GM19239 (cell line): ENCODE results near the gene MYO5B.

ENCODE experiments used
- DNase-seq: peaks from one replicate; pipeline ENCODE4 v3.0.0; 2011; ENCODE audit warnings: low spot score; ENCODE audit not compliant: insufficient read length
- FAIRE-seq: peaks from 2 replicates; lab custom pipeline; 2011; peaks lifted over from hg19 to GRCh38; lab: Jason Lieb, UNC

Gene MYO5B

DNA sequence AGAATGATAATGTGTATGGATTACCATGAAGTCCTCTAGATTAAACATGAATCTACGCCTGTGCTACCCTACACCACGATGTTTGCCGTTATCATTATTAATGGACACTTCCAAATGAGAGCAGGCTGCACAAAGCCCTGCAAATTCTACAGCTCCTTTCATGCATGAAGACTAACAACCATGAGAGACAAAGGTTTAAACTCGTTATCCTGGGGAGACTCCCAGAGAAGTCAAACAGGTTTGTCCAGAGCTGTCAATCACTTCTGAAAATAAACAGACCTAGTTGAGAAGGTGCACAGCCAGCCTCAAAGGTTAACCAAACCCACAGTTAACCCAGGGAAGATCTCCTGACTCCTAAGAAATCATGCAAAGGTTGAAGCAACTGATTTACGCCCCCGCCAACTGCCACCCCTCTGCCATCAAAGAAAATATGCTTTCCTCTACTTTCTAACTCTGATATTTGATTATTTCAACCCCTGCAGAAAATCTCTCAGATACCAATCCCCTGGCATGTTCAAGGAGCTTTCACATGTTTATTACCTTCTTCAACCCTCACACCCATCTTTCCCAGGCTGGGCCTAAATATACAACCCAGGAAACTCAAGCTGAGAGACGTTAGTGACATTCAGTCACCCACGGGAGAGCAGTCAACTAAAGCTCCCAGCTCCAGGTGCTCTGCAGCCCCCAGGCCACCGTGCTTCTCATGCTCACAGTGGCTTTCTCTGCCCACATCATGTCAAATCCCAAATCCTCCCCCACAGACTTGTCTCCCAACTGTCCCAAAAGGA is 35.9 kb downstream of the MYO5B start:
- no peak for DNase-seq
- FAIRE-seq: no peak

DNA sequence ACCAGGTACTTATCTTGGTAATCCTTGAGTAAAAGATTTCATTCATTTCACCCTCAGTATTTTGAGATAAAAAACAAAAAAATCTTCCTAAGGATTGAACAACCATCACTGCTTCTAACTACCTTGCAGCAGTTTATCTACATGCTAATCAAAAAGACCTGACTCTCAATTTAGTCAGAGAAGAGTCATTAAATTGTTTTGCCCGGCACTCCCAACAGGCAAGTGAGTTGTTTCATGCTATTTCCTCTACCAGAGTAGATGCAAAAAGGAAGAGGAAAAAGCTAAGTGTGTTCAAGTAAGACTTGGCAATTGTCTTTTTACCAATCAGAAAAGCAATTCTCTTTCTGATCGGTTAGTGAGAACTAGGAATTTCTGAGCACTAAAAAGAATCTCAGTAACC is 39.5 kb downstream of the MYO5B start:
- DNase-seq (no peak), FAIRE-seq (no peak)

- DNase-seq (no peak), FAIRE-seq (no peak)
These were observed 40.5 kb downstream of the MYO5B start for GRCh38 chr18:50154420-50154819.

- no peak for FAIRE-seq
- no peak for DNase-seq
These were observed 42.0 kb downstream of the MYO5B start for GRCh38 chr18:50152900-50153299.

GRCh38 chr18:50151926-50152325 is 43.0 kb downstream of the MYO5B start:
- FAIRE-seq (no peak), DNase-seq (no peak)

DNA sequence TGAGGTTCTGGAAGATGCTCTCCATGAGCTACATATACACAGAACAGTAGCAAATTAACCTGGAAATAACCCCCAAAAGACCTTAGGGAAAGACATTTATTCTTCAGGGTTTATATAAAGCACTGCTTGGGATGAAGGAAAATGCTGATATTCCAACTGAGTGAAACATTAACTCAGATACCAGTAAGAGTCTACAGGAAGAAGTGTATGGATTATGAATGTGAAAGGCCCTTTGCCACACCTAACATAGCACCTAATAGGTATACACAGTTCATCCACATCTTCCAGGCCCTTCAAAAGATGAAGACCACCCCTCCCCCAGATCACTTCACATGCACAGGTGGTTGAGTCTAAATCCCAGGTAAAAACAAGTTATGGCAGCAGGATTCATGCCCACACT is 50.4 kb downstream of the MYO5B start:
- no peak for DNase-seq
- FAIRE-seq: no peak

- DNase-seq: no peak
- no peak for FAIRE-seq
These were observed 51.1 kb downstream of the MYO5B start for GRCh38 chr18:50143886-50144285.

GRCh38 chr18:50143294-50143693 is 51.7 kb downstream of the MYO5B start:
- FAIRE-seq (no peak), DNase-seq (no peak)

GRCh38 chr18:50142441-50143120 is 52.4 kb downstream of the MYO5B start:
- DNase-seq (no peak), FAIRE-seq (no peak)

GRCh38 chr18:50138181-50139064 is 56.5 kb downstream of the MYO5B start:
- FAIRE-seq (no peak), DNase-seq (no peak)

GRCh38 chr18:50135903-50136302 is 59.0 kb downstream of the MYO5B start:
- no peak for DNase-seq
- FAIRE-seq: no peak

DNA sequence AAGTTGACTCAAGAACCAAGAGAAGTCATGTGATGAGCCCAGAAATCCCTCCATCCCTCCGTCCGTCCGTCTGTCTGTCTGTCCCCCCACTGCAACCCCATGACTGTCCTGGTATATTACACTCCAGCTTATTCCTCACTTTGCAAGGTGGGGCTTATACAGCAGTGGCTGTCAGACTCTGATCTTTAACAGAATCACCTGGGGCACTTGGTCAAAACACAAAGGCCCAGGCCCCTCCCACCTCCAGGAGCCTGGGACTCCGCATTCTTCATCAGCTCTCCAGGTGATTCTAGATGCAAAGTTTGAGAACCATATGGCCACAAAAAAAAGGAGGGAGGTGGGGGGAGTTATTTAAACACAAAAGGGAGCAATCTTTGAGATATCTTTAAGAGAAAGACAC is 61.4 kb downstream of the MYO5B start:
- no peak for DNase-seq
- no peak for FAIRE-seq

DNA sequence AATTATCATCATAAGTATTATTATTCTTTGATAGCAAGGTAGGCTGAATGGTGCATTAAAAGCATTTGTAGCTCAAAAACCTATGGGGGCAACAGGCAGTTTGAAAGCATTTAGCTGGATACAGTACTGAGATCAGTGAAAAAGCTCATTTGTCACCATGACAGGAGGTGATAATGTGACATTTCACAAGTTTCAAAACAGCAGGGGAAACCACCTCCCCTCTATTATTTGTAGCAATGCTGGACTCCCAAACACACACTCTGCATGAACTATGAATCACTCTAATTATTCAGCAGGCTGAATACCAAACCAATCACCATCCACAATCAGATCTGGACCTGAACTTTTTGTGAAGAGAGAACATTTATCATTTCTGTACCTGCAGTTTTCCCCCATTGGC is 63.4 kb downstream of the MYO5B start:
- DNase-seq (no peak), FAIRE-seq (no peak)

- DNase-seq (no peak), FAIRE-seq (no peak)
These were observed 66.3 kb downstream of the MYO5B start for GRCh38 chr18:50128506-50129271.

- FAIRE-seq: no peak
- no peak for DNase-seq
These were observed 67.3 kb downstream of the MYO5B start for GRCh38 chr18:50127516-50128210.

DNA sequence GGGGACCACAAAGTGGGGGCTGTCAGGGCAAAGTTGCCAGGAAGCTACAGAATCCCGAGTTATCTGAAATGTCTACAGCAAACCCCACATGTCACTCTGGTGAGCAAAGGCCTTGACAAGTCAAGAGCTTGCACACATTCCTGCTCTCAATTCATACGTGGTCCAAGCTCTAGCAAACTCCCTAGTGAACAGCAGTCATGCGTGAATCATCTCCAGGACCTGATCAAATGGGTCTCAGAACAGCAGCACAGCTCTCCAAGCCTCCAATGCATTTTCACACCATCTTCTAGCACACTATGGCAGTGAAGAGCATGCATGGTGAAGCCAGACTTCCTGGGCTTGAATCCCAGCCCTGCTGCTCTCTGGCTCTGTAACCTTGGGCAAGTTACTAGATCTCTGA is 68.5 kb downstream of the MYO5B start:
- FAIRE-seq (no peak), DNase-seq (no peak)

DNA sequence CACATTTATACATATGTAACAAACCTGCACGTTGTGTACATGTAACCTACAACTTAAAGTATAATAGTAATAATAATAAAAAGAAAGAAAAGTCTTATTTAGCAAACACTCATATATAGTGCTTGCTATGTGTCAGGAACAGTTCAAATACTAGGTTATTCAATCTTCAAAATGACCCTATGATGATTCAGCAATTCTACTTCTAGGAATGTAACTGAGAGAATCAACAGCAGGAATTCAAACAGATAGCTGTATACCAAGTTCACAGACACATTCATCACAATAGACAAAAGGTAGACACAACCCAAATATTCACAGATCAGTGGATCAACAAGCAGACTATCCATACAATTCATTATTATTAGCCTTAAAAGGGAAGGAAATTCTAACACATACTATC is 69.5 kb downstream of the MYO5B start:
- DNase-seq (no peak), FAIRE-seq (no peak)

DNA sequence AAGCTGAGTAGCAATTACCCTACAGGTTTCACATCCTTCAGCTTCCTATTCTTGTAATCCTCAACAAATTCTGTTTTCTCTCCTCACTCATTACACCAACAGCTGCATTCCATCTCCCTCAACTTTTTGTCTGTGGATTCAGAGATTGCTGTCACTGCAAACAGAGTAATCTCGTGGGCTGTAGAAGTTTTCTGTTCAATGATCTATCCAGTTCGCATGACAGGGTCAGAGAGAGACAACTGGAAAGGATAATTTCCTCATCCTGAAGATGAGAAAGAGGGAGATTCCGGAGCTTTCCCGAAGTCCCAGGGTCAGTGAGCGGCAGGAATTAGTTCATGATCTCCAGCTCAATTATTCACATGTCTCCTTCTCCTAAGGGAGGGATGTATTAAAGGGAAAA is 75.7 kb downstream of the MYO5B start:
- no peak for DNase-seq
- no peak for FAIRE-seq

- DNase-seq (no peak), FAIRE-seq (no peak)
These were observed 77.1 kb downstream of the MYO5B start for GRCh38 chr18:50117863-50118262.

GRCh38 chr18:50115095-50115494 is 79.9 kb downstream of the MYO5B start:
- FAIRE-seq: no peak
- DNase-seq: no peak
